HepG2 (cell line): ENCODE results near the gene CA10.

Experiments used
- ATF7 ChIP-seq, 2 experiments: fragments of 450-650 bp in 1 of 2; sonication (generic) in 1 of 2; formaldehyde crosslinking in 1 of 2; IDR thresholded peaks; 2 replicates each; pipeline versions ENCODE4 v1.4.0 to v1.6.1; 2016 to 2020; ENCODE audit warnings: antibody characterized with exemption in 1 of 2, mild to moderate bottlenecking in 1 of 2, missing genetic modification reagents in 1 of 2
- IRF2 ChIP-seq: IDR thresholded peaks from 2 replicates; pipeline ENCODE4 v1.6.1; 2018; ENCODE audit warnings: missing genetic modification reagents, missing compliant biosample characterization
- KDM1A ChIP-seq: IDR thresholded peaks from 2 replicates; pipeline ENCODE4 v1.6.1; 2016; ENCODE audit warnings: missing compliant biosample characterization
- MAFK ChIP-seq, 2 experiments: IDR thresholded peaks in 1 of 2; conservative IDR thresholded peaks in 1 of 2; 2 replicates each; pipeline ENCODE4 v1.6.1; 2011; ENCODE audit warnings: improper control_type of control experiment in 2 of 2, low read length in 2 of 2
- RFX5 ChIP-seq: IDR thresholded peaks from 2 replicates; pipeline ENCODE4 v1.6.1; 2011; ENCODE audit warnings: low read depth, low read length, improper control_type of control experiment
- ZFX ChIP-seq: sonication (generic); formaldehyde crosslinking; IDR thresholded peaks from 2 replicates; pipeline ENCODE4 v1.4.0; 2020; ENCODE audit warnings: mild to moderate bottlenecking, low read depth, missing genetic modification reagents, moderate library complexity
- ZNF512 ChIP-seq: sonication (generic); formaldehyde crosslinking; IDR thresholded peaks from 2 replicates; pipeline ENCODE4 v1.4.0; 2020; ENCODE audit warnings: mild to moderate bottlenecking, missing genetic modification reagents
- ZNF75D ChIP-seq: sonication (generic); formaldehyde crosslinking; IDR thresholded peaks from 2 replicates; pipeline ENCODE4 v1.8.1; 2023; ENCODE audit warnings: missing genetic modification reagents, mild to moderate bottlenecking, borderline replicate concordance
- TF ChIP-seq, protein P1 (sequence below): sonication (generic); formaldehyde crosslinking; IDR thresholded peaks from 2 replicates; pipeline ENCODE4 v1.5.0; 2020; ENCODE audit warnings: mild to moderate bottlenecking, missing genetic modification reagents, moderate library complexity

DNA sequence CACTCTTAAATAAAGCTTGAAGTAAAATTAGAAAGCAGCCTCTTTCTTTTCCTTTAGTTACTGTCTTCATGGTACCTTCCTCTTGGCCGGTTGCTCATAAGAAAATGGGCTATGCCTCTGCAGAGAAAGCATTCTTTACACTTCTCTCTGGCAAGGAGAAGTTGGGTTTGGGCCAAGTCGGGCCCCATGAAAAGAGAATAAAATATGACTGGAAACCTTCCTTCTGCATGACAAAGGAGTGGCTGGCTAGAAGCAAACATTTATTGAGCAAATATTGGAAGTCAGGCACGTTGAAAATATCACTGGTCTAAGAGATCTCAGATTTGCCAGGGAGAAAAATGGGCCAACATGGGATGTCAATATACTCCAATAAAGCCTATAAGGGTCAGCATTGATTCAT lies 126.1 kb downstream of the CA10 start:
- no peak for TF ChIP-seq ZFX (CRISPR knock-in tag)
- TF ChIP-seq ZNF512 (CRISPR knock-in tag) = no peak
- TF ChIP-seq IRF2 (CRISPR knock-in tag) = no peak
- TF ChIP-seq KDM1A (CRISPR knock-in tag) = no peak
- TF ChIP-seq ATF7 (IDR thresholded peaks at IDR 0.05) = no peak
- no peak for TF ChIP-seq ATF7 (CRISPR knock-in tag; IDR thresholded peaks at IDR 0.05)
- TF ChIP-seq, protein P1, sequence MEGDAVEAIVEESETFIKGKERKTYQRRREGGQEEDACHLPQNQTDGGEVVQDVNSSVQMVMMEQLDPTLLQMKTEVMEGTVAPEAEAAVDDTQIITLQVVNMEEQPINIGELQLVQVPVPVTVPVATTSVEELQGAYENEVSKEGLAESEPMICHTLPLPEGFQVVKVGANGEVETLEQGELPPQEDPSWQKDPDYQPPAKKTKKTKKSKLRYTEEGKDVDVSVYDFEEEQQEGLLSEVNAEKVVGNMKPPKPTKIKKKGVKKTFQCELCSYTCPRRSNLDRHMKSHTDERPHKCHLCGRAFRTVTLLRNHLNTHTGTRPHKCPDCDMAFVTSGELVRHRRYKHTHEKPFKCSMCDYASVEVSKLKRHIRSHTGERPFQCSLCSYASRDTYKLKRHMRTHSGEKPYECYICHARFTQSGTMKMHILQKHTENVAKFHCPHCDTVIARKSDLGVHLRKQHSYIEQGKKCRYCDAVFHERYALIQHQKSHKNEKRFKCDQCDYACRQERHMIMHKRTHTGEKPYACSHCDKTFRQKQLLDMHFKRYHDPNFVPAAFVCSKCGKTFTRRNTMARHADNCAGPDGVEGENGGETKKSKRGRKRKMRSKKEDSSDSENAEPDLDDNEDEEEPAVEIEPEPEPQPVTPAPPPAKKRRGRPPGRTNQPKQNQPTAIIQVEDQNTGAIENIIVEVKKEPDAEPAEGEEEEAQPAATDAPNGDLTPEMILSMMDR (CRISPR knock-in tag) = no peak
- no peak for TF ChIP-seq ZNF75D (CRISPR knock-in tag)
- TF ChIP-seq MAFK (conservative IDR thresholded peaks at IDR 0.05 in 1 of 2, IDR thresholded peaks at IDR 0.05 in 1 of 2; ENCODE audit: low read length in 2 of 2) = no peak
- TF ChIP-seq RFX5 = no peak
